Activated naive CD4-positive, alpha-beta T cell treated with anti-CD3 and anti-CD28 coated beads for 36 hours (primary cell): Measurements from ENCODE around the gene COPS7B. TPM values are rescaled to one million over a fixed set of nuclear protein-coding genes. Genes with fewer than 3 reads are reported as not detected.

ENCODE experiments used
- CTCF ChIA-PET: fragments of 350-600 bp; sonication (Branson Sonifier 250); formaldehyde crosslinking; loops from one replicate; lab custom pipeline; 2021; ENCODE audit warnings: antibody characterized with exemption; lab: Charles Lee
- DNase-seq: peaks from one replicate; pipeline ENCODE4 v3.0.0-alpha.2; 2020
- H3K27ac Mint-ChIP-seq: one replicate; pipeline ENCODE4 v1.8.0; 2021; ENCODE audit warnings: mild to moderate bottlenecking, mixed read lengths
- H3K27me3 Mint-ChIP-seq: one replicate; pipeline ENCODE4 v1.8.0; 2021; ENCODE audit warnings: low read depth, mixed read lengths
- H3K36me3 Mint-ChIP-seq: one replicate; pipeline ENCODE4 v1.8.0; 2021; ENCODE audit warnings: low read depth, mixed read lengths
- H3K4me1 Mint-ChIP-seq: one replicate; pipeline ENCODE4 v1.8.0; 2021; ENCODE audit warnings: low read depth, mixed read lengths
- H3K4me3 Mint-ChIP-seq: one replicate; pipeline ENCODE4 v1.8.0; 2021; ENCODE audit warnings: mild to moderate bottlenecking, moderate library complexity, mixed read lengths
- H3K9me3 Mint-ChIP-seq: one replicate; pipeline ENCODE4 v1.8.0; 2021; ENCODE audit warnings: mixed read lengths
- intact Hi-C: fragments of 100-400 bp; cut with micrococcal nuclease; formaldehyde crosslinking; loops from one replicate; pipeline ENCODE4 v1.15.1; 2023
- total RNA-seq, 2 experiments: library from RNA; stranded (reverse); gene quantifications; one replicate each; pipeline ENCODE4 v1.2.3, GENCODE V29; 2021

Gene COPS7B
- total RNA-seq, 2 experiments from 2014 or later = 47.3 to 52.8 TPM

- Mint-ChIP-seq H3K27me3 (no peaks in the 10 kb centered on the region), H3K4me1 (peaks cover 21% of the 10 kb centered on the region), H3K36me3 (peaks cover 5% of the 10 kb centered on the region), H3K4me3 (no peak overlapping the region), H3K9me3 (no peaks in the 10 kb centered on the region), H3K27ac (no peak overlapping the region)
- intact Hi-C loops = loop anchor here (1.0 kb wide), 1 partner anchor 16 kb away; the partner anchor contains the start of gene PDE6D
- CTCF ChIA-PET = interaction anchor here (1.3 kb wide), 1 partner anchor 12 kb away, joined by 3 read pairs; no protein-coding TSS in a partner anchor
- DNase-seq = no peak
Measured at GRCh38 chr2:231765496-231765929, 20.7 kb upstream of the COPS7B start.

GRCh38 chr2:231769170-231770136 is 16.8 kb upstream of the COPS7B start:
- peaks cover 21% of the 10 kb centered on the region for H3K4me1 Mint-ChIP-seq
- CTCF ChIA-PET = interaction anchor here (0.6 kb wide), 2 partner anchors 9 to 669 kb away, joined by 3 read pairs; no protein-coding TSS in a partner anchor
- H3K9me3 Mint-ChIP-seq = no peaks in the 10 kb centered on the region
- H3K27me3 Mint-ChIP-seq = no peaks in the 10 kb centered on the region
- DNase-seq = no peak
- H3K4me3 Mint-ChIP-seq = no peak overlapping the region
- no peaks in the 10 kb centered on the region for H3K36me3 Mint-ChIP-seq
- no peak overlapping the region for H3K27ac Mint-ChIP-seq
- intact Hi-C loops = no loop called here

GRCh38 chr2:231780123-231780908 is 5.9 kb upstream of the COPS7B start:
- DNase-seq = peak; percentile 45
- peaks cover 40% of the 10 kb centered on the region for H3K4me1 Mint-ChIP-seq
- CTCF ChIA-PET = interaction anchor here (0.6 to 2.1 kb wide), 4 partner anchors 13 to 105 kb away, joined by 3 to 10 read pairs (median 4); no protein-coding TSS in a partner anchor

GRCh38 chr2:231780909-231781797 is 5.1 kb upstream of the COPS7B start, which contains the start of gene PDE6D:
Gene PDE6D (minus strand): TSS chr2:231781282. CDS start chr2:231781114, 168 bp downstream.
- peak; percentile 98 for DNase-seq
- H3K36me3 Mint-ChIP-seq = no peaks in the 10 kb centered on the region
- CTCF ChIA-PET = interaction anchor here (1.1 kb wide), 1 partner anchor 104 kb away, joined by 3 read pairs; no protein-coding TSS in a partner anchor
- no peaks in the 10 kb centered on the region for H3K9me3 Mint-ChIP-seq
- H3K27ac Mint-ChIP-seq = peak within 1 kb of the TSS; percentile 96
- intact Hi-C loops = loop anchor here (1.0 to 10.0 kb wide), 11 partner anchors 16 to 914 kb away; partner anchors contain the start of genes DIS3L2, EIF4E2, GIGYF2 and NCL
- peak within 1 kb of the TSS; percentile 92 for H3K4me3 Mint-ChIP-seq
- peaks cover 47% of the 10 kb centered on the region for H3K4me1 Mint-ChIP-seq
- no peaks in the 10 kb centered on the region for H3K27me3 Mint-ChIP-seq

More at GRCh38 chr2:231780123-231780908, 5.9 kb upstream of the COPS7B start:
- H3K4me3 Mint-ChIP-seq = peak overlapping the region; percentile 92
- intact Hi-C loops = loop anchor here (5.0 to 10.0 kb wide), 2 partner anchors 537 to 914 kb away; partner anchors contain the start of gene GIGYF2
- H3K36me3 Mint-ChIP-seq = no peaks in the 10 kb centered on the region
- H3K27ac Mint-ChIP-seq = no peak overlapping the region
- H3K27me3 Mint-ChIP-seq = no peaks in the 10 kb centered on the region
- H3K9me3 Mint-ChIP-seq = no peaks in the 10 kb centered on the region

- Mint-ChIP-seq H3K36me3 (no peaks in the 10 kb centered on the region), H3K4me3 (peak overlapping the region; percentile 92), H3K27ac (peak overlapping the region; percentile 96), H3K9me3 (no peaks in the 10 kb centered on the region), H3K27me3 (no peaks in the 10 kb centered on the region), H3K4me1 (peaks cover 51% of the 10 kb centered on the region)
- DNase-seq = peak; percentile 50
- intact Hi-C loops = loop anchor here (1.0 to 10.0 kb wide), 11 partner anchors 17 to 913 kb away; partner anchors contain the start of genes DIS3L2, EIF4E2, GIGYF2 and NCL
- CTCF ChIA-PET = interaction anchor here (0.6 kb wide), 2 partner anchors 71 to 1758 kb away, joined by 3 read pairs; no protein-coding TSS in a partner anchor
Measured at GRCh38 chr2:231781798-231782726, 4.2 kb upstream of the COPS7B start.

GRCh38 chr2:231785413-231785812 is 832 bp upstream of the COPS7B start:
- Mint-ChIP-seq H3K27ac (peak overlapping the region; percentile 84), H3K27me3 (no peaks in the 10 kb centered on the region), H3K4me1 (peaks cover 64% of the 10 kb centered on the region), H3K4me3 (peak overlapping the region; percentile 86), H3K9me3 (no peaks in the 10 kb centered on the region), H3K36me3 (peaks cover 4% of the 10 kb centered on the region)
- CTCF ChIA-PET = interaction anchor here (0.7 to 2.7 kb wide), 4 partner anchors 10 to 110 kb away, joined by 3 to 11 read pairs (median 8); no protein-coding TSS in a partner anchor
- intact Hi-C loops = loop anchor here (10.0 kb wide), 1 partner anchor 909 kb away; the partner anchor contains the start of gene GIGYF2
- no peak for DNase-seq

GRCh38 chr2:231785822-231786176 is 446 bp upstream of the COPS7B start:
- Mint-ChIP-seq H3K27ac (peak overlapping the region; percentile 84), H3K36me3 (peaks cover 4% of the 10 kb centered on the region), H3K4me1 (peaks cover 64% of the 10 kb centered on the region), H3K4me3 (peak overlapping the region; percentile 86), H3K27me3 (no peaks in the 10 kb centered on the region), H3K9me3 (no peaks in the 10 kb centered on the region)
- CTCF ChIA-PET = interaction anchor here (1.2 to 2.7 kb wide), 4 partner anchors 10 to 110 kb away, joined by 3 to 11 read pairs (median 8); no protein-coding TSS in a partner anchor
- intact Hi-C loops = loop anchor here (1.0 to 10.0 kb wide), 3 partner anchors 173 to 909 kb away; partner anchors contain the start of genes EIF4E2, GIGYF2 and TIGD1
- DNase-seq = no peak

- H3K27ac Mint-ChIP-seq = peak overlapping the region; percentile 74
- H3K9me3 Mint-ChIP-seq = no peaks in the 10 kb centered on the region
- peaks cover 69% of the 10 kb centered on the region for H3K4me1 Mint-ChIP-seq
- intact Hi-C loops = loop anchor here (1.0 to 10.0 kb wide), 3 partner anchors 175 to 908 kb away; partner anchors contain the start of genes EIF4E2, GIGYF2 and TIGD1
- H3K27me3 Mint-ChIP-seq = no peaks in the 10 kb centered on the region
- DNase-seq = no peak
- CTCF ChIA-PET = interaction anchor here (1.2 kb wide), 1 partner anchor 34 kb away, joined by 3 read pairs; no protein-coding TSS in a partner anchor
- H3K36me3 Mint-ChIP-seq = peaks cover 10% of the 10 kb centered on the region
- H3K4me3 Mint-ChIP-seq = peak overlapping the region; percentile 86
Measured at GRCh38 chr2:231786917-231787292, 660 bp downstream of the COPS7B start.

GRCh38 chr2:231791107-231791506 is 4.9 kb downstream of the COPS7B start:
- H3K4me1 Mint-ChIP-seq = peaks cover 31% of the 10 kb centered on the region
- H3K4me3 Mint-ChIP-seq = no peak overlapping the region
- no peaks in the 10 kb centered on the region for H3K9me3 Mint-ChIP-seq
- H3K36me3 Mint-ChIP-seq = peaks cover 26% of the 10 kb centered on the region
- intact Hi-C loops = no loop called here
- H3K27me3 Mint-ChIP-seq = no peaks in the 10 kb centered on the region
- no peak for DNase-seq
- H3K27ac Mint-ChIP-seq = no peak overlapping the region
- CTCF ChIA-PET = no interaction called here

GRCh38 chr2:231794383-231794782 is 8.1 kb downstream of the COPS7B start:
- H3K27ac Mint-ChIP-seq = no peak overlapping the region
- CTCF ChIA-PET = interaction anchor here (0.6 kb wide), 1 partner anchor 101 kb away, joined by 4 read pairs; no protein-coding TSS in a partner anchor
- no peaks in the 10 kb centered on the region for H3K9me3 Mint-ChIP-seq
- intact Hi-C loops = no loop called here
- H3K4me3 Mint-ChIP-seq = no peak overlapping the region
- peaks cover 33% of the 10 kb centered on the region for H3K36me3 Mint-ChIP-seq
- peaks cover 8% of the 10 kb centered on the region for H3K4me1 Mint-ChIP-seq
- no peaks in the 10 kb centered on the region for H3K27me3 Mint-ChIP-seq
- DNase-seq = no peak
